ENCODE measurements around the gene AKAP12. TPM values are rescaled to one million over a fixed set of nuclear protein-coding genes. Genes with fewer than 3 reads are reported as not detected.

The AKAP12 gene
- polyA plus RNA-seq, 1 experiment, result 27.7 TPM

DNA sequence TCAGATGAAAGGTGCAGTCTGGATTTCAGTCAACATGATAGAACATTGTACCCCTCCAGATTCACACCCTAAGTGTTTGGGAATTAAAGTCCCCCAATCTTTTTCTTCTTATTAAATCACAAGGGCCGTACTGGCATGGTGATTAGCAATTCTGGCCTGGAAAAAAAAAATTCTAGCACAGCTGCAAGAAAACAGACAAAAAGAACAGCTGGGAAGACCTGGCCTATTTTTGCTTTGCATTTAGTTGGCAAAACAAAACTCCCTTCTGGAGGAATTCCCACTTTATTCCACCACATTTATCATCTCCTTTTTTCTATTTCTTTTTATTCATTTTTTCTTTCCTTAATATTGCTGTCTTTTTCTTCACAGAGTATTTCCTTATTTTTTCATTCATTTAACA lies 39.8 kb upstream of the AKAP12 start:
- Histone ChIP-seq H3K4me3 (ENCODE audit: low read depth, low read length) (no peak overlapping the region), H3K27me3 (ENCODE audit: control insufficient read depth, insufficient read depth, low read length) (no peaks in the 10 kb centered on the region), H3K36me3 (ENCODE audit: control insufficient read depth, insufficient read depth, low read length) (no peaks in the 10 kb centered on the region)
- no peak for DNase-seq (ENCODE audit: low read depth)
- TF ChIP-seq, protein P1, sequence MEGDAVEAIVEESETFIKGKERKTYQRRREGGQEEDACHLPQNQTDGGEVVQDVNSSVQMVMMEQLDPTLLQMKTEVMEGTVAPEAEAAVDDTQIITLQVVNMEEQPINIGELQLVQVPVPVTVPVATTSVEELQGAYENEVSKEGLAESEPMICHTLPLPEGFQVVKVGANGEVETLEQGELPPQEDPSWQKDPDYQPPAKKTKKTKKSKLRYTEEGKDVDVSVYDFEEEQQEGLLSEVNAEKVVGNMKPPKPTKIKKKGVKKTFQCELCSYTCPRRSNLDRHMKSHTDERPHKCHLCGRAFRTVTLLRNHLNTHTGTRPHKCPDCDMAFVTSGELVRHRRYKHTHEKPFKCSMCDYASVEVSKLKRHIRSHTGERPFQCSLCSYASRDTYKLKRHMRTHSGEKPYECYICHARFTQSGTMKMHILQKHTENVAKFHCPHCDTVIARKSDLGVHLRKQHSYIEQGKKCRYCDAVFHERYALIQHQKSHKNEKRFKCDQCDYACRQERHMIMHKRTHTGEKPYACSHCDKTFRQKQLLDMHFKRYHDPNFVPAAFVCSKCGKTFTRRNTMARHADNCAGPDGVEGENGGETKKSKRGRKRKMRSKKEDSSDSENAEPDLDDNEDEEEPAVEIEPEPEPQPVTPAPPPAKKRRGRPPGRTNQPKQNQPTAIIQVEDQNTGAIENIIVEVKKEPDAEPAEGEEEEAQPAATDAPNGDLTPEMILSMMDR (IDR thresholded peaks at IDR 0.05; ENCODE audit: insufficient read depth, low read depth, low read length), result no peak
- ChIA-PET CTCF (no interaction called here), POLR2A (no interaction called here)

DNA sequence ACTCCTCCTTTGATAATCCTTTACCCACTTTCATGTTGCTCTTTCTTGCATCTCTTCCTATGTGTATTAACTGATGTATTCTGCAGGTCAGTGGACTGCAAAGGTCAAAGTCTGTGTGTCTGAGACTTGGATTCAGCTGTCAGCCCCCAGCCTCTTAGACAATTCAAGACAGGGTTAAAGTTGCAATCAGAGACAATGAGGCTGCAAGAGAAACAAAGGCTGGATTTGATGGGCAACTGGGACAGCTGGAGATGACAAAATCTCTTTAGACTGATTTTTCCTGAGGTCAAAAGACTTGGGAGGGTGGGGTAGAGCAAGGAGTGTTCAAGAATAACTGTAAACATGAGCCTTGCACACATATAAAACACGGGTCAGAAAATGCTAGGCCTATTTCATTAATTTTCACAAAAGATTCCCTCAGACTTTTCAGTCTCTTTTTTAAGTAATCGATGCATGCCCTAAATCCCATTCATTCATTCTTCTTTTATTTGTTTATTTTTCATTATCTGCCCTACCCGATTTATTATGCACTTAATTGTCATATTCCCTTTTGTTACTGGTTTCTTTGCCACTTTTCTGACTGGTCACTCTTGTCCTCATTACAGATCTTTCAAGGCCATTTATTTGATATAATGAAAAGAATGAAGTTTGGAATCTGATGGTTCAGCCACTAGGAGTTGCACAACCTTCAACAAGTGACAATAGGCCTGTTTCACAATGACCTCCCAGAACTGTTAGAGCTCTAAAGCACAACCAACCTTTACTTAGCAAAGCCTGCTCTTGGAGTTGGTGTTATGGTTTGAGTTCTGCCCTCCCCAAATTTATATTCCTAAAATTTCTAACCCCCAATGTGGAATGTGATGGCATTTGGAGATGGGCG lies 33.8 kb upstream of the AKAP12 start:
- Histone ChIP-seq H3K36me3 (ENCODE audit: control insufficient read depth, insufficient read depth, low read length) (no peaks in the 10 kb centered on the region), H3K27me3 (ENCODE audit: control insufficient read depth, insufficient read depth, low read length) (no peaks in the 10 kb centered on the region), H3K4me3 (ENCODE audit: low read depth, low read length) (no peak overlapping the region)
- ChIA-PET CTCF (interaction anchor here (1.0 to 2.1 kb wide), 2 partner anchors 10 to 118 kb away, joined by 4 read pairs; no protein-coding TSS in a partner anchor), POLR2A (no interaction called here)
- no peak for DNase-seq (ENCODE audit: low read depth)
- TF ChIP-seq, protein P1 (IDR thresholded peaks at IDR 0.05; ENCODE audit: insufficient read depth, low read depth, low read length), result no peak

DNA sequence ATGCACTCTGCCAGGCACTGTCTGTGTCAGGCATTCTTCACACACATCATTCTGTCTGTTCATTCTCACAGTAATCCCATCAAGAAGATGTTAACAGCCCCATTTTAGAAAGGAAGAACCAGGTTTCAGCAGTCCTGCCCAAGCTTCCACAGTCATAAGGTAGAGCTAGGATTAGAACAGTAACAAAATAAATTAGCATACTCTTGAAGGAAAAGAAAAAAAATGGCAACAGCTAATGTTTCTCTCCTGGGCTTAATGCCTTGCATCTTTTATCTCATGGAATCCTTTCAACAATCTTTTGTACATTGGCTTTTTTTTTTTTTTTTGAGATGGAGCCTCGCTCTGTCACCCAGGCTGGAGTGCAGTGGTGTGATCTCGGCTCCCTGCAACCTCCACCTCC lies 32.1 kb upstream of the AKAP12 start:
- Histone ChIP-seq H3K4me3 (ENCODE audit: low read depth, low read length) (no peak overlapping the region), H3K27me3 (ENCODE audit: control insufficient read depth, insufficient read depth, low read length) (no peaks in the 10 kb centered on the region), H3K36me3 (ENCODE audit: control insufficient read depth, insufficient read depth, low read length) (no peaks in the 10 kb centered on the region)
- TF ChIP-seq, protein P1 (IDR thresholded peaks at IDR 0.05; ENCODE audit: insufficient read depth, low read depth, low read length), result no peak
- ChIA-PET CTCF (no interaction called here), POLR2A (no interaction called here)
- no peak for DNase-seq (ENCODE audit: low read depth)

DNA sequence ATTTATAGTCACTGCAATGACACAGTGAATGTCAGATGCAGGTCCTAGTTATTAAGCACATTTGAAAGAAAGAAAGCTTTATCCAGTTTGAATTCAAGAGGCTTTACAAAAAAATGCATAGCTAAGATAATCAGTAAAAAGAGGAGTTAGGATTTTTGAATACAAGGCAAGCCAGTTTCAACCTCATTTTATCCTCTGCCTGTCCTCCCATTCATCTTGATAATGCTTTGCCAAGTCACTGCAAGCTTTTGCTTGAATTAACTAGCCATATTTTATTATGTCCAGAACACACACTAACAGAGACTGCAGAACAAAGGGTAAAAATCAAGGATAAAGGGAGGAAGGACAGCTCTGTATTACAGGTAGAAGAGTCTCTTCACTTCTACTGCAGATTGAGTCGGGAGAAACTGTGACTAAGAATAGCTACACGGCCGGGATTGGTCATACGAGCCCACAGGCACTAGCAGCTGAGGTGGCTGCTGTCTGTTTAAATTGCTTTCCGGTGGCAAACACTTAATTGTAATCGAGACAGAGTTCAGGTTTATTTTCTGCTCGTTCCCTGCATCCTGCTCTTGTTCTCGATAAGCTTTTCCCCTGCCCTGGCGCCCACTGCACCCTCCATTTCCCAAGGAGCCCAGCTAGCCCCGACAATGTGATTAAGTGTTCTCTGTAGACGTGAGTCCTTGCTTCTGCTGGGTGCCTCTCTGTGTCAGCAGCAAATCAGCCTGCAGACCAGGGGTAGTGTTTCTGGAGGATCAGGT lies 30.5 kb upstream of the AKAP12 start:
- no peak overlapping the region for H3K4me3 ChIP-seq (ENCODE audit: low read depth, low read length)
- no peaks in the 10 kb centered on the region for H3K27me3 ChIP-seq (ENCODE audit: control insufficient read depth, insufficient read depth, low read length)
- no peak for DNase-seq (ENCODE audit: low read depth)
- TF ChIP-seq, protein P1 (IDR thresholded peaks at IDR 0.05; ENCODE audit: insufficient read depth, low read depth, low read length), result no peak
- CTCF ChIA-PET, result interaction anchor here (0.7 to 1.5 kb wide), 3 partner anchors 9 to 195 kb away, joined by 3 to 4 read pairs (median 3); no protein-coding TSS in a partner anchor
- POLR2A ChIA-PET, result no interaction called here
- H3K36me3 ChIP-seq (ENCODE audit: control insufficient read depth, insufficient read depth, low read length), result no peaks in the 10 kb centered on the region

DNA sequence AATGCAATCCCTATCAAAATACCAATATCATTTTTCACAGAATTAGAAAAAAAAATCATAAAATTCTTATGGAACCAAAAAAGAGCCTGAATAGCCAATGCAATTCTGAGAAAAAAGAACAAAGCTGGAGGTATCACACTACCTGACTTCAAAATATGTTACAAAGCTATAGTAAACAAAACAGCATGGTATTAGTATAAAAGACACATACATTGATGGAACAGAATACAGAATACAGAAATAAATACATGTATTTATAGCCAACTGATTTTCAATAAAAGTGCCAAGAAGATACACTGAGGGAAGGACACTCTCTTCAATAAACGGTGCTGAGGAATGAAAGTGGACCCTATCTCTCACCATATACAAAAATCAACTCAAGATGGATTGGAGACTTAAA lies 28.7 kb upstream of the AKAP12 start:
- no peak overlapping the region for H3K4me3 ChIP-seq (ENCODE audit: low read depth, low read length)
- no peak for DNase-seq (ENCODE audit: low read depth)
- POLR2A ChIA-PET, result no interaction called here
- TF ChIP-seq, protein P1 (IDR thresholded peaks at IDR 0.05; ENCODE audit: insufficient read depth, low read depth, low read length), result no peak
- CTCF ChIA-PET, result interaction anchor here (0.7 to 0.9 kb wide), 2 partner anchors 69 to 113 kb away, joined by 3 read pairs; no protein-coding TSS in a partner anchor
- H3K27me3 ChIP-seq (ENCODE audit: control insufficient read depth, insufficient read depth, low read length), result no peaks in the 10 kb centered on the region
- no peaks in the 10 kb centered on the region for H3K36me3 ChIP-seq (ENCODE audit: control insufficient read depth, insufficient read depth, low read length)

Measured in BJ (cell line).